Caco-2 (cell line): ENCODE data around the gene CBLN1. TPM values are rescaled to one million over a fixed set of nuclear protein-coding genes. Genes with fewer than 3 reads are reported as not detected.

Source experiments
- BruUV-seq: library from RNA; stranded (reverse); fragments of 400-500 nt; replicated peaks from 2 replicates; lab custom pipeline; 2021; lab: Mats Ljungman, UMichigan
- CTCF ChIA-PET: fragments of 300-600 bp; sonication (Branson Sonifier 250); formaldehyde crosslinking; loops from one replicate; lab custom pipeline; 2022; ENCODE audit warnings: antibody characterized with exemption; lab: Charles Lee
- POLR2A ChIA-PET: fragments of 300-600 bp; sonication (Branson Sonifier 250); formaldehyde crosslinking; loops from one replicate; lab custom pipeline; 2022; ENCODE audit warnings: antibody characterized with exemption; lab: Charles Lee
- DNase-seq, 2 experiments: peaks; one replicate each; pipeline versions ENCODE4 v3.0.0 to v3.0.0-alpha.2; 2020 to 2022
- H3K27me3 ChIP-seq: replicated peaks from 2 replicates; pipeline ENCODE4 v1.6.0; 2011; ENCODE audit warnings: low read length; ENCODE audit not compliant: control insufficient read depth, insufficient read depth
- H3K36me3 ChIP-seq: 2 replicates; pipeline ENCODE4 v1.5.1; 2011; ENCODE audit warnings: low read length; ENCODE audit not compliant: control insufficient read depth, insufficient read depth
- H3K4me1 ChIP-seq: fragments of 250-450 bp; sonication (Bioruptor Pico); 2 replicates; pipeline ENCODE4 v1.5.1; 2020; ENCODE audit warnings: mild to moderate bottlenecking
- H3K4me3 ChIP-seq: 2 replicates; pipeline ENCODE4 v1.5.1; 2011; ENCODE audit warnings: low read depth, mild to moderate bottlenecking, control low read depth, low read length
- H3K9me3 ChIP-seq: fragments of 250-450 bp; sonication (Bioruptor Pico); 2 replicates; pipeline ENCODE4 v1.5.1; 2020; ENCODE audit warnings: mild to moderate bottlenecking, moderate library complexity
- H3K27ac Mint-ChIP-seq: one replicate; pipeline ENCODE4 v1.8.0; 2022; ENCODE audit warnings: mixed read lengths; ENCODE audit not compliant: unreplicated experiment
- H3K27me3 Mint-ChIP-seq: one replicate; pipeline ENCODE4 v1.8.0; 2022; ENCODE audit warnings: mixed read lengths; ENCODE audit not compliant: insufficient read depth, unreplicated experiment
- H3K36me3 Mint-ChIP-seq: one replicate; pipeline ENCODE4 v1.8.0; 2022; ENCODE audit warnings: mild to moderate bottlenecking, mixed read lengths; ENCODE audit not compliant: insufficient read depth, unreplicated experiment
- H3K4me1 Mint-ChIP-seq: one replicate; pipeline ENCODE4 v1.8.0; 2022; ENCODE audit warnings: low read depth, mixed read lengths; ENCODE audit not compliant: unreplicated experiment
- H3K4me3 Mint-ChIP-seq: one replicate; pipeline ENCODE4 v1.8.0; 2022; ENCODE audit warnings: mild to moderate bottlenecking, moderate library complexity, mixed read lengths; ENCODE audit not compliant: unreplicated experiment
- H3K9me3 Mint-ChIP-seq: one replicate; pipeline ENCODE4 v1.8.0; 2022; ENCODE audit warnings: mixed read lengths; ENCODE audit not compliant: unreplicated experiment
- intact Hi-C: fragments of 100-400 bp; cut with micrococcal nuclease; formaldehyde crosslinking; loops from one replicate; pipeline ENCODE4 v1.10.0; 2022; ENCODE audit not compliant: unreplicated experiment
- total RNA-seq: library from RNA; stranded (reverse); gene quantifications from 2 replicates; pipeline ENCODE4 v1.2.3, GENCODE V29; 2022
- TF ChIP-seq, protein P1 (sequence below), 2 experiments: fragments of 200-600 bp in 1 of 2; IDR thresholded peaks; 1 replicate in 1 of 2; 2 replicates in 1 of 2; pipeline versions ENCODE4 v1.5.1 to v1.8.0; 2011 to 2022; ENCODE audit warnings: antibody characterized with exemption in 1 of 2, control low read depth in 1 of 2, inconsistent platforms in 1 of 2, low read depth in 1 of 2, low read length in 1 of 2, mild to moderate bottlenecking in 1 of 2, moderate library complexity in 1 of 2; ENCODE audit not compliant: insufficient read depth in 1 of 2, severe bottlenecking in 1 of 2, unreplicated experiment in 1 of 2

The CBLN1 gene
- total RNA-seq, 1 experiment from 2014 or later = not detected

DNA sequence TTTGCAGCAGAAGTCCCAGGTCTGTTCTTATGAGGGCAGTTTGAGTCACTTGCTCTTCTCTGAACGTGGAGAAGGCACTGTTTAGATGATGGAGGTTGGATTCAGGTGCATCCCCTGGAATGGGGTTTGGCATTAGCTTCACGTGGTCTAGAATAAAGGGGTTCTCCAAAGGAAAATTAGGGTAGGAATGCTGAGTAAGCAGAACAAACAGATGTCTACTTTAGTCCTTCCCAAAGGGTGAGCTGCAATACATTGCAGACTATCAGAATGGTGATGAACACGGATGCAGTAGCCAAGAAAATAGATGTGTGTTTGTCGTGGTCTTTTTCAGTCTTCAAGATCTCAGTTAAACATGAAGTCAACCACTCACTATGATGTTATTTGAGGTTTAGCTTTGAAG is 3.3 kb upstream of the CBLN1 start:
- POLR2A ChIA-PET = no interaction called here
- Histone ChIP-seq H3K9me3 (peaks cover 9% of the 10 kb centered on the region; the same call in 1 of the 2 replicates), H3K4me3 (no peak overlapping the region), H3K27me3 (peaks cover 8% of the 10 kb centered on the region), H3K4me1 (peaks cover 8% of the 10 kb centered on the region), H3K36me3 (no peaks in the 10 kb centered on the region)
- H3K4me3 Mint-ChIP-seq = no peak overlapping the region
- peaks cover 24% of the 10 kb centered on the region for H3K27me3 Mint-ChIP-seq
- no peaks in the 10 kb centered on the region for H3K4me1 Mint-ChIP-seq
- TF ChIP-seq, protein P1, sequence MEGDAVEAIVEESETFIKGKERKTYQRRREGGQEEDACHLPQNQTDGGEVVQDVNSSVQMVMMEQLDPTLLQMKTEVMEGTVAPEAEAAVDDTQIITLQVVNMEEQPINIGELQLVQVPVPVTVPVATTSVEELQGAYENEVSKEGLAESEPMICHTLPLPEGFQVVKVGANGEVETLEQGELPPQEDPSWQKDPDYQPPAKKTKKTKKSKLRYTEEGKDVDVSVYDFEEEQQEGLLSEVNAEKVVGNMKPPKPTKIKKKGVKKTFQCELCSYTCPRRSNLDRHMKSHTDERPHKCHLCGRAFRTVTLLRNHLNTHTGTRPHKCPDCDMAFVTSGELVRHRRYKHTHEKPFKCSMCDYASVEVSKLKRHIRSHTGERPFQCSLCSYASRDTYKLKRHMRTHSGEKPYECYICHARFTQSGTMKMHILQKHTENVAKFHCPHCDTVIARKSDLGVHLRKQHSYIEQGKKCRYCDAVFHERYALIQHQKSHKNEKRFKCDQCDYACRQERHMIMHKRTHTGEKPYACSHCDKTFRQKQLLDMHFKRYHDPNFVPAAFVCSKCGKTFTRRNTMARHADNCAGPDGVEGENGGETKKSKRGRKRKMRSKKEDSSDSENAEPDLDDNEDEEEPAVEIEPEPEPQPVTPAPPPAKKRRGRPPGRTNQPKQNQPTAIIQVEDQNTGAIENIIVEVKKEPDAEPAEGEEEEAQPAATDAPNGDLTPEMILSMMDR (IDR thresholded peaks at IDR 0.05; ENCODE audit: insufficient read depth in 1 of 2, low read depth in 1 of 2, low read length in 1 of 2, severe bottlenecking in 1 of 2, unreplicated experiment in 1 of 2) = no peak
- intact Hi-C loops = loop anchor here (10.0 kb wide), 1 partner anchor 600 kb away; no protein-coding TSS in a partner anchor
- H3K9me3 Mint-ChIP-seq = no peaks in the 10 kb centered on the region
- CTCF ChIA-PET = interaction anchor here (0.6 kb wide), 1 partner anchor 48 kb away, joined by 3 read pairs; no protein-coding TSS in a partner anchor
- no peaks in the 10 kb centered on the region for H3K36me3 Mint-ChIP-seq
- BruUV-seq = no TSS peak
- no peak for DNase-seq
- H3K27ac Mint-ChIP-seq = no peak overlapping the region

DNA sequence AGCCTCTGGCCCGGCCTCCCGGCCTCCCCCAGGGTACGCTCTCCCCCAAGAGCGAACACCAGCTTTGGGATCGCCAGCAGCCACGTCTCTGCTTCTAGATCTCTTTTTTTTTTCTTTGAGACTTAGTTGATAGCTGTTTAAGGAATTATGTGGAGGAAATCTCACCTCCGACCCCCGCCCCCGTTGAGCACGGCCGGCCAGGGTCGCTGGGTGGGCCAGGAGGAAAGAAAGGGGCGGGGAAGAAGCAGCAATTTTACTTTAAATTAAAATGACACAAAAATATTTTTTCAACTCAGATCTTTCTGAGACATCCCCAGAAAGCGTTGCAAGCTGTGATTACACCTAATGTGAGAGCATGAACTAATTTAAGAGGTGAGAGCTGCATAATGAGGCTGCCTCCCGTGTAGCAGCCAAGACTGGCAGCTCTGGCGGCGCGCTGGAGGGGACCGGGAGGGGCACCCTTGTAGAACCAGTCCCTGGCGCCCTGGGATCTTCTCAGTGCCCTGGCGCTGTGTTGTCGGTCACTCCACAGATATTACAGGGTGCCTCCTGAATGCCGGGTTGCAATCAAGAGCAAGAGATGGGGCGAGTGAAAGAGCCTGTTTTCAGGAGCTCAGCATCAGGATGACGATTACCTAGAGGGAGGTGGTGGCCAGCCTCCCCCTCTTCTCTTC is 1.9 kb upstream of the CBLN1 start:
- no TSS peak for BruUV-seq

DNA sequence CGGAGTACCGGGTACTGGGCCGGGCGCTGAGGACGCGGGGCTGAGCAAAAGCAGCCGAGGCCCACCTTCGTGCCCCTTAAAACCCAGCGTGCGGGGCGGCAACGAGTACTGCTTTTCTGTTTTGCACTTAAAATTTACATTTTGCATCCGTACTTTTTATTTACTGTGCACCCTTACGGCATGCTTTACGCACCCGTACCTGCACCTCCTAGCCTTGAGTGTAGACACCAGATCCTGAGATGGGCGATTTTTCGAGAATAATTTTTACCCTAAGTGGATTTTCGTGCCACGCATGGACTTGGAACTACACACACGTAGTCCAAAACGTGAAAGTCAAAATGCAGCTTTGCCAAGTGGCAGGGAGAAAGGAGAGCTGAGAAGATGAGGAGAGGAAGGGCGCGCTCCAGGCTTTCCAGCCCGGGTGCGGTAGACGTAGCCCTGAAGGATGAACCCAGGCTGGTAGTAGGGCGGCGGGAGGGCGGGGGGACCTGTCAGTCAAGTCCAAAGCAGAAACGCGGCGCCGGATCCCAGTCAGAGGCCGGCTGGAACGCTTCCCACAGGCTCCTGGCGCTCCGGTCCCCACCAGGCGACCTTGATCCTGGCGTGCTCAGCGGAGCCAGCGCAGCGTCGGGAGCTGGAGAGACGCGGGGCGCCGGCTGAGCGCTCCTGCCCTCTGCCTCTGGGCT is 1.2 kb upstream of the CBLN1 start:
- H3K4me3 Mint-ChIP-seq = peak overlapping the region; percentile 56

More for the DNA sequence above, 1.9 kb upstream of the CBLN1 start:
- no peak overlapping the region for H3K27ac Mint-ChIP-seq
- H3K9me3 Mint-ChIP-seq = no peaks in the 10 kb centered on the region
- no peak for DNase-seq
- peaks cover 37% of the 10 kb centered on the region for H3K27me3 Mint-ChIP-seq
- peaks cover 5% of the 10 kb centered on the region for H3K36me3 Mint-ChIP-seq
- no peak overlapping the region for H3K4me3 ChIP-seq
- TF ChIP-seq, protein P1 (IDR thresholded peaks at IDR 0.05; ENCODE audit: insufficient read depth in 1 of 2, low read depth in 1 of 2, low read length in 1 of 2, severe bottlenecking in 1 of 2, unreplicated experiment in 1 of 2) = no peak
- no peaks in the 10 kb centered on the region for H3K36me3 ChIP-seq
- no peaks in the 10 kb centered on the region for H3K4me1 Mint-ChIP-seq
- intact Hi-C loops = loop anchor here (10.0 kb wide), 1 partner anchor 599 kb away; no protein-coding TSS in a partner anchor
- ChIA-PET POLR2A (no interaction called here), CTCF (interaction anchor here (0.7 kb wide), 1 partner anchor 10 kb away, joined by 3 read pairs; no protein-coding TSS in a partner anchor)
- H3K9me3 ChIP-seq = peaks cover 9% of the 10 kb centered on the region; the same call in 1 of the 2 replicates
- peaks cover 8% of the 10 kb centered on the region for H3K4me1 ChIP-seq
- peaks cover 8% of the 10 kb centered on the region for H3K27me3 ChIP-seq
- no peak overlapping the region for H3K4me3 Mint-ChIP-seq

More for the DNA sequence above, 1.2 kb upstream of the CBLN1 start:
- Mint-ChIP-seq H3K27me3 (peaks cover 38% of the 10 kb centered on the region), H3K27ac (no peak overlapping the region), H3K36me3 (peaks cover 5% of the 10 kb centered on the region), H3K4me1 (no peaks in the 10 kb centered on the region), H3K9me3 (no peaks in the 10 kb centered on the region)
- peak in 1 of 2 experiments; percentile 23 for DNase-seq
- intact Hi-C loops = loop anchor here (10.0 kb wide), 1 partner anchor 598 kb away; no protein-coding TSS in a partner anchor
- no TSS peak for BruUV-seq
- Histone ChIP-seq H3K27me3 (peaks cover 8% of the 10 kb centered on the region), H3K4me3 (peak overlapping the region; percentile 50), H3K4me1 (peaks cover 8% of the 10 kb centered on the region), H3K9me3 (peaks cover 9% of the 10 kb centered on the region; the same call in 1 of the 2 replicates), H3K36me3 (no peaks in the 10 kb centered on the region)
- CTCF ChIA-PET = interaction anchor here (0.6 to 0.7 kb wide), 2 partner anchors 9 to 118 kb away, joined by 3 to 4 read pairs; no protein-coding TSS in a partner anchor
- TF ChIP-seq, protein P1 (IDR thresholded peaks at IDR 0.05; ENCODE audit: insufficient read depth in 1 of 2, low read depth in 1 of 2, low read length in 1 of 2, severe bottlenecking in 1 of 2, unreplicated experiment in 1 of 2) = no peak
- POLR2A ChIA-PET = no interaction called here
